CD14-positive monocyte (primary cell): ENCODE measurements around the gene KYAT1. TPM values are rescaled to one million over a fixed set of nuclear protein-coding genes. Genes with fewer than 3 reads are reported as not detected.

Experiments used
- DNase-seq, 3 donors: peaks; one replicate each; pipeline ENCODE4 v3.0.0-alpha.2; 2011 to 2022
- H2AFZ ChIP-seq: 2 replicates; pipeline ENCODE4 v1.6.0; 2012; ENCODE audit warnings: mild to moderate bottlenecking, low read depth, low read length, inconsistent platforms; ENCODE audit not compliant: insufficient read depth, poor library complexity, severe bottlenecking
- H3K27ac ChIP-seq, 2 donors: 1 replicate in 1 of 2; 2 replicates in 1 of 2; pipeline ENCODE4 v1.5.1; 2012 to 2013; ENCODE audit warnings: low read length in 2 of 2, control low read depth in 1 of 2, inconsistent platforms in 1 of 2, low read depth in 1 of 2, mild to moderate bottlenecking in 1 of 2
- H3K27me3 ChIP-seq, 2 donors: one replicate each; pipeline versions ENCODE4 v1.6.0 to v1.6.1; 2011 to 2013; ENCODE audit warnings: low read length in 2 of 2; ENCODE audit not compliant: control insufficient read depth in 2 of 2, insufficient read depth in 2 of 2
- H3K36me3 ChIP-seq, 2 donors: replicated peaks in 1 of 2; 1 replicate in 1 of 2; 2 replicates in 1 of 2; pipeline versions ENCODE4 v1.5.1 to v1.6.1; 2012 to 2013; ENCODE audit warnings: low read length in 2 of 2, control low read depth in 1 of 2, inconsistent platforms in 1 of 2, mild to moderate bottlenecking in 1 of 2; ENCODE audit not compliant: insufficient read depth in 2 of 2, control insufficient read depth in 1 of 2
- H3K4me1 ChIP-seq, 2 donors: 1 replicate in 1 of 2; 2 replicates in 1 of 2; pipeline versions ENCODE4 v1.5.1 to v1.6.1; 2012 to 2013; ENCODE audit warnings: low read length in 2 of 2, control low read depth in 1 of 2, inconsistent platforms in 1 of 2, mild to moderate bottlenecking in 1 of 2, moderate library complexity in 1 of 2; ENCODE audit not compliant: insufficient read depth in 2 of 2, control insufficient read depth in 1 of 2
- H3K4me2 ChIP-seq: replicated peaks from 2 replicates; pipeline ENCODE3; 2012; ENCODE audit warnings: low read length, moderate library complexity, mild to moderate bottlenecking; ENCODE audit not compliant: poor library complexity, severe bottlenecking; ENCODE audit errors: extremely low read depth
- H3K4me3 ChIP-seq, 3 experiments: fragments of 200-600 bp in 1 of 3; sonication (generic) in 1 of 3; replicated peaks in 1 of 3; 1 replicate in 2 of 3; 2 replicates in 1 of 3; pipeline ENCODE4 v1.5.1; 2011 to 2013; ENCODE audit warnings: low read length in 3 of 3, mild to moderate bottlenecking in 3 of 3, control low read depth in 2 of 3, low read depth in 2 of 3, inconsistent platforms in 1 of 3, moderate library complexity in 1 of 3
- H3K79me2 ChIP-seq: 2 replicates; pipeline ENCODE4 v1.6.0; 2012; ENCODE audit warnings: mild to moderate bottlenecking, control low read depth, inconsistent platforms, low read length, moderate library complexity; ENCODE audit not compliant: insufficient read depth
- H3K9ac ChIP-seq: 2 replicates; pipeline ENCODE4 v1.6.0; 2017; ENCODE audit warnings: low read length, mild to moderate bottlenecking; ENCODE audit not compliant: insufficient read depth, poor library complexity, severe bottlenecking
- H3K9me3 ChIP-seq, 2 donors: replicated peaks in 1 of 2; 1 replicate in 1 of 2; 2 replicates in 1 of 2; pipeline versions ENCODE4 v1.5.1 to v1.6.1; 2012 to 2013; ENCODE audit warnings: low read length in 2 of 2, control low read depth in 1 of 2; ENCODE audit not compliant: control insufficient read depth in 1 of 2, insufficient read depth in 1 of 2
- H4K20me1 ChIP-seq: 2 replicates; pipeline ENCODE4 v1.6.0; 2012; ENCODE audit warnings: mild to moderate bottlenecking, low read length, control low read depth, moderate library complexity; ENCODE audit not compliant: insufficient read depth
- H3K27ac Mint-ChIP-seq, 7 donors: one replicate each; pipeline ENCODE4 v1.8.0; 2020; ENCODE audit warnings: mild to moderate bottlenecking in 7 of 7, mixed read lengths in 7 of 7, moderate library complexity in 6 of 7, inconsistent platforms in 2 of 7
- H3K27me3 Mint-ChIP-seq, 3 donors: one replicate each; pipeline ENCODE4 v1.8.0; 2021 to 2022; ENCODE audit warnings: low read depth in 3 of 3, mild to moderate bottlenecking in 3 of 3, mixed read lengths in 3 of 3, moderate library complexity in 3 of 3, inconsistent platforms in 1 of 3
- H3K36me3 Mint-ChIP-seq, 2 donors: one replicate each; pipeline ENCODE4 v1.8.0; 2020; ENCODE audit warnings: mixed read lengths in 2 of 2, inconsistent platforms in 1 of 2, mild to moderate bottlenecking in 1 of 2
- H3K4me1 Mint-ChIP-seq: one replicate; pipeline ENCODE4 v1.8.0; 2020; ENCODE audit warnings: mild to moderate bottlenecking, mixed read lengths
- H3K4me3 Mint-ChIP-seq, 2 donors: one replicate each; pipeline ENCODE4 v1.8.0; 2020; ENCODE audit warnings: mild to moderate bottlenecking in 2 of 2, mixed read lengths in 2 of 2, moderate library complexity in 1 of 2
- H3K9me3 Mint-ChIP-seq, 7 donors: one replicate each; pipeline ENCODE4 v1.8.0; 2020 to 2022; ENCODE audit warnings: mixed read lengths in 7 of 7, mild to moderate bottlenecking in 6 of 7, moderate library complexity in 6 of 7, inconsistent platforms in 2 of 7
- CTCF ChIP-seq: fragments of 200-600 bp; IDR thresholded peaks from one replicate; pipeline ENCODE4 v1.8.0; 2022; ENCODE audit warnings: antibody characterized with exemption, mild to moderate bottlenecking
- WGBS: methylation state at CpG from one replicate; pipeline ENCODE4 v1.1.5; 2013; ENCODE audit warnings: missing lambda C conversion rate; ENCODE audit not compliant: insufficient coverage; 5-methylcytosine and 5-hydroxymethylcytosine counted together
- intact Hi-C, 2 donors: fragments of 100-400 bp; cut with micrococcal nuclease; formaldehyde crosslinking; loops; one replicate each; pipeline versions ENCODE4 v1.15.0 to v1.15.1; 2023
- polyA plus RNA-seq, 3 donors: library from polyadenylated mRNA; depleted of rRNA in 1 of 3; unstranded in 2 of 3; stranded (reverse) in 1 of 3; fragments of 300-500 nt in 2 of 3; fragments of >200 nt in 1 of 3; fragmentation: Illumina TruSeq in 2 of 3; gene quantifications; 1 replicate in 2 of 3; 2 replicates in 1 of 3; pipeline ENCODE4 v1.2.3, GENCODE V29; 2012 to 2021

KYAT1 gene
- polyA plus RNA-seq, 3 donors, result 2.4 to 4.5 (median 3.6) TPM

GRCh38 chr9:128829477-128830251 lies 52.1 kb downstream of the KYAT1 start, which contains the start of gene SPOUT1:
Gene SPOUT1, minus strand, starts transcription at chr9:128829794. Its CDS starts 14 bp downstream, at chr9:128829780.
- Histone ChIP-seq H3K4me3 (peak within 1 kb of the TSS; percentile 81 to 97 (median 82)), H3K36me3 (peaks cover 24 to 31% of the 10 kb centered on the region in 2 donors), H3K27ac (peak within 1 kb of the TSS in 1 of 2 donors; percentile 82), H3K27me3 (no peaks in the 10 kb centered on the region), H3K9me3 (no peaks in the 10 kb centered on the region), H3K79me2 (peaks cover 12% of the 10 kb centered on the region), H3K4me1 (peaks cover 15 to 22% of the 10 kb centered on the region in 2 donors), H3K9ac (peak within 1 kb of the TSS; percentile 86), H4K20me1 (no peaks in the 10 kb centered on the region), H2AFZ (peak within 1 kb of the TSS; percentile 99), H3K4me2 (peak within 1 kb of the TSS; percentile 87)
- Mint-ChIP-seq H3K9me3 (no peaks in the 10 kb centered on the region), H3K4me1 (peaks cover 15% of the 10 kb centered on the region), H3K36me3 (peaks cover 24 to 35% of the 10 kb centered on the region in 2 donors), H3K27me3 (peaks cover 0 to 4% (median 0%) of the 10 kb centered on the region in 3 donors), H3K4me3 (peak within 1 kb of the TSS; percentile 84 to 91), H3K27ac (peak within 1 kb of the TSS; percentile 10 to 93 (median 83))
- WGBS, result under 1% methylated on average over 50 of the region's 56 CpGs
- peak; percentile 88 to 91 (median 88) for DNase-seq
- no peak for TF ChIP-seq CTCF
- intact Hi-C loops, result no loop called here

- Mint-ChIP-seq H3K4me3 (peak overlapping the region; percentile 84 to 91), H3K27ac (peak overlapping the region; percentile 10 to 93 (median 83)), H3K36me3 (peaks cover 29 to 43% of the 10 kb centered on the region in 2 donors), H3K4me1 (peaks cover 15% of the 10 kb centered on the region), H3K9me3 (no peaks in the 10 kb centered on the region), H3K27me3 (peaks cover 0 to 4% (median 0%) of the 10 kb centered on the region in 3 donors)
- Histone ChIP-seq H3K9me3 (no peaks in the 10 kb centered on the region), H4K20me1 (no peaks in the 10 kb centered on the region), H3K36me3 (peaks cover 31 to 39% of the 10 kb centered on the region in 2 donors), H2AFZ (peak overlapping the region; percentile 99), H3K4me1 (peaks cover 15 to 22% of the 10 kb centered on the region in 2 donors), H3K4me3 (peak overlapping the region; percentile 81 to 97 (median 82)), H3K9ac (peak overlapping the region; percentile 86), H3K27ac (peak overlapping the region in 1 of 2 donors; percentile 82), H3K27me3 (no peaks in the 10 kb centered on the region), H3K4me2 (peak overlapping the region; percentile 87), H3K79me2 (peaks cover 12% of the 10 kb centered on the region)
- WGBS, result 41% methylated on average over 16 of the region's 18 CpGs
- intact Hi-C loops, result no loop called here
- no peak for DNase-seq
- no peak for TF ChIP-seq CTCF
These were observed 52.9 kb downstream of the KYAT1 start for GRCh38 chr9:128828719-128829452.
